ENCODE results near the gene SLC6A20. TPM values are rescaled to one million over a fixed set of nuclear protein-coding genes. Genes with fewer than 3 reads are reported as not detected.
A peak's percentile ranks its signal among the peaks of the same experiment; 100 is the strongest.

SLC6A20 gene
- total RNA-seq, 1 donor from 2014 or later = not detected

- no peak overlapping the region for H3K4me3 Mint-ChIP-seq (ENCODE audit: unreplicated experiment)
- H3K9me3 Mint-ChIP-seq (ENCODE audit: low read depth) = peaks cover 7% of the 10 kb centered on the region
- peaks cover 21% of the 10 kb centered on the region for H3K27me3 Mint-ChIP-seq (ENCODE audit: low read depth)
- no peak for DNase-seq (ENCODE audit: low spot score)
- H3K27ac Mint-ChIP-seq (ENCODE audit: unreplicated experiment) = no peak overlapping the region
- no peaks in the 10 kb centered on the region for H3K4me1 Mint-ChIP-seq (ENCODE audit: low read depth)
- no peak for TF ChIP-seq CTCF (IDR thresholded peaks at IDR 0.05)
- peaks cover 6% of the 10 kb centered on the region for H3K36me3 Mint-ChIP-seq (ENCODE audit: low read depth)
Observed at GRCh38 chr3:45802146-45802545, 5.8 kb upstream of the SLC6A20 start.

GRCh38 chr3:45800611-45801010 lies 4.3 kb upstream of the SLC6A20 start:
- DNase-seq (ENCODE audit: low spot score) = no peak
- no peaks in the 10 kb centered on the region for H3K4me1 Mint-ChIP-seq (ENCODE audit: low read depth)
- no peak for TF ChIP-seq CTCF (IDR thresholded peaks at IDR 0.05)
- no peak overlapping the region for H3K27ac Mint-ChIP-seq (ENCODE audit: unreplicated experiment)
- H3K27me3 Mint-ChIP-seq (ENCODE audit: low read depth) = peaks cover 30% of the 10 kb centered on the region
- peaks cover 6% of the 10 kb centered on the region for H3K36me3 Mint-ChIP-seq (ENCODE audit: low read depth)
- no peak overlapping the region for H3K4me3 Mint-ChIP-seq (ENCODE audit: unreplicated experiment)
- H3K9me3 Mint-ChIP-seq (ENCODE audit: low read depth) = peaks cover 6% of the 10 kb centered on the region

- peaks cover 3% of the 10 kb centered on the region for H3K4me1 Mint-ChIP-seq (ENCODE audit: low read depth)
Observed at GRCh38 chr3:45799586-45799985, 3.2 kb upstream of the SLC6A20 start.

GRCh38 chr3:45798034-45798433 lies 1.7 kb upstream of the SLC6A20 start:
- H3K27me3 Mint-ChIP-seq (ENCODE audit: low read depth) = peaks cover 52% of the 10 kb centered on the region
- peaks cover 3% of the 10 kb centered on the region for H3K4me1 Mint-ChIP-seq (ENCODE audit: low read depth)
- no peak overlapping the region for H3K27ac Mint-ChIP-seq (ENCODE audit: unreplicated experiment)
- no peak overlapping the region for H3K4me3 Mint-ChIP-seq (ENCODE audit: unreplicated experiment)
- no peak for TF ChIP-seq CTCF (IDR thresholded peaks at IDR 0.05)
- no peaks in the 10 kb centered on the region for H3K36me3 Mint-ChIP-seq (ENCODE audit: low read depth)
- H3K9me3 Mint-ChIP-seq (ENCODE audit: low read depth) = no peaks in the 10 kb centered on the region
- no peak for DNase-seq (ENCODE audit: low spot score)

More at GRCh38 chr3:45799586-45799985, 3.2 kb upstream of the SLC6A20 start:
- no peak overlapping the region for H3K27ac Mint-ChIP-seq (ENCODE audit: unreplicated experiment)
- no peak overlapping the region for H3K4me3 Mint-ChIP-seq (ENCODE audit: unreplicated experiment)
- H3K9me3 Mint-ChIP-seq (ENCODE audit: low read depth) = no peaks in the 10 kb centered on the region
- DNase-seq (ENCODE audit: low spot score) = no peak
- peaks cover 40% of the 10 kb centered on the region for H3K27me3 Mint-ChIP-seq (ENCODE audit: low read depth)
- no peak for TF ChIP-seq CTCF (IDR thresholded peaks at IDR 0.05)
- H3K36me3 Mint-ChIP-seq (ENCODE audit: low read depth) = peaks cover 3% of the 10 kb centered on the region

GRCh38 chr3:45796902-45797637 lies 734 bp upstream of the SLC6A20 start:
- Mint-ChIP-seq H3K4me3 (ENCODE audit: unreplicated experiment) (peak overlapping the region; percentile 21), H3K36me3 (ENCODE audit: low read depth) (no peaks in the 10 kb centered on the region), H3K9me3 (ENCODE audit: low read depth) (no peaks in the 10 kb centered on the region), H3K27me3 (ENCODE audit: low read depth) (peaks cover 52% of the 10 kb centered on the region), H3K27ac (ENCODE audit: unreplicated experiment) (no peak overlapping the region), H3K4me1 (ENCODE audit: low read depth) (peaks cover 3% of the 10 kb centered on the region)
- DNase-seq (ENCODE audit: low spot score) = no peak
- no peak for TF ChIP-seq CTCF (IDR thresholded peaks at IDR 0.05)

All from chondrocyte (in vitro differentiated cells).